Measurements from ENCODE around the gene BACE1-AS.

BACE1-AS gene

GRCh38 chr11:117251506-117251905 is 39.6 kb upstream of the BACE1-AS start:
- H3K9me2 ChIP-seq (replicated peaks; ENCODE audit: low read depth, low read length): no peaks in the 10 kb centered on the region
- no peaks in the 10 kb centered on the region for H3F3A ChIP-seq (ENCODE audit: low read depth)
- H2AFZ ChIP-seq (ENCODE audit: low read length): no peak overlapping the region
- no peak overlapping the region for H3K4me2 ChIP-seq (ENCODE audit: low read depth, low read length, poor library complexity, severe bottlenecking)
- no peak overlapping the region for H3K9ac ChIP-seq (ENCODE audit: low read depth, low read length, poor library complexity, severe bottlenecking)
- H3K79me2 ChIP-seq (ENCODE audit: insufficient read depth, low read length): no peaks in the 10 kb centered on the region
- H3K9me3 ChIP-seq (ENCODE audit: insufficient read depth, low read depth, low read length): no peaks in the 10 kb centered on the region
- no peaks in the 10 kb centered on the region for H4K20me1 ChIP-seq (ENCODE audit: insufficient read depth, low read length, poor library complexity, severe bottlenecking)
- H3K36me3 ChIP-seq (ENCODE audit: insufficient read depth, low read length): peaks cover 7% of the 10 kb centered on the region; the same call in 1 of the 2 replicates
- no peaks in the 10 kb centered on the region for H3K4me1 ChIP-seq (ENCODE audit: insufficient read depth, low read length, poor library complexity, severe bottlenecking)
- TF ChIP-seq EZH2phosphoT487 (IDR thresholded peaks at IDR 0.05; ENCODE audit: borderline replicate concordance): no peak
- TF ChIP-seq CTCF (conservative IDR thresholded peaks at IDR 0.05; ENCODE audit: low read length): no peak
- no peaks in the 10 kb centered on the region for H3K27me3 ChIP-seq (ENCODE audit: insufficient read depth, low read length, poor library complexity, severe bottlenecking)
- H3K4me3 ChIP-seq (ENCODE audit: low read length, poor library complexity, severe bottlenecking): no peak overlapping the region

- no peaks in the 10 kb centered on the region for H3K4me1 ChIP-seq (ENCODE audit: insufficient read depth, low read length, poor library complexity, severe bottlenecking)
These were observed 35.2 kb upstream of the BACE1-AS start for GRCh38 chr11:117255966-117256365.

GRCh38 chr11:117256573-117256972 is 34.6 kb upstream of the BACE1-AS start:
- TF ChIP-seq CTCF (conservative IDR thresholded peaks at IDR 0.05; ENCODE audit: low read length) (no peak), EZH2phosphoT487 (IDR thresholded peaks at IDR 0.05; ENCODE audit: borderline replicate concordance) (no peak)

More at GRCh38 chr11:117255966-117256365, 35.2 kb upstream of the BACE1-AS start:
- H3K4me3 ChIP-seq (ENCODE audit: low read length, poor library complexity, severe bottlenecking): no peak overlapping the region
- no peaks in the 10 kb centered on the region for H3K27me3 ChIP-seq (ENCODE audit: insufficient read depth, low read length, poor library complexity, severe bottlenecking)
- H4K20me1 ChIP-seq (ENCODE audit: insufficient read depth, low read length, poor library complexity, severe bottlenecking): no peaks in the 10 kb centered on the region
- no peaks in the 10 kb centered on the region for H3K9me2 ChIP-seq (replicated peaks; ENCODE audit: low read depth, low read length)
- H3F3A ChIP-seq (ENCODE audit: low read depth): no peaks in the 10 kb centered on the region
- no peak overlapping the region for H3K9ac ChIP-seq (ENCODE audit: low read depth, low read length, poor library complexity, severe bottlenecking)
- H3K9me3 ChIP-seq (ENCODE audit: insufficient read depth, low read depth, low read length): no peaks in the 10 kb centered on the region
- H3K4me2 ChIP-seq (ENCODE audit: low read depth, low read length, poor library complexity, severe bottlenecking): no peak overlapping the region
- H2AFZ ChIP-seq (ENCODE audit: low read length): no peak overlapping the region
- no peaks in the 10 kb centered on the region for H3K79me2 ChIP-seq (ENCODE audit: insufficient read depth, low read length)
- TF ChIP-seq CTCF (conservative IDR thresholded peaks at IDR 0.05; ENCODE audit: low read length) (no peak), EZH2phosphoT487 (IDR thresholded peaks at IDR 0.05; ENCODE audit: borderline replicate concordance) (no peak)
- H3K36me3 ChIP-seq (ENCODE audit: insufficient read depth, low read length): no peaks in the 10 kb centered on the region; the same call in none of the 2 replicates

More at GRCh38 chr11:117256573-117256972, 34.6 kb upstream of the BACE1-AS start:
- no peaks in the 10 kb centered on the region for H3K79me2 ChIP-seq (ENCODE audit: insufficient read depth, low read length)
- no peaks in the 10 kb centered on the region for H3K9me2 ChIP-seq (replicated peaks; ENCODE audit: low read depth, low read length)
- no peaks in the 10 kb centered on the region for H3K27me3 ChIP-seq (ENCODE audit: insufficient read depth, low read length, poor library complexity, severe bottlenecking)
- H3F3A ChIP-seq (ENCODE audit: low read depth): no peaks in the 10 kb centered on the region
- no peak overlapping the region for H3K4me3 ChIP-seq (ENCODE audit: low read length, poor library complexity, severe bottlenecking)
- no peaks in the 10 kb centered on the region for H3K4me1 ChIP-seq (ENCODE audit: insufficient read depth, low read length, poor library complexity, severe bottlenecking)
- no peak overlapping the region for H3K9ac ChIP-seq (ENCODE audit: low read depth, low read length, poor library complexity, severe bottlenecking)
- no peaks in the 10 kb centered on the region for H4K20me1 ChIP-seq (ENCODE audit: insufficient read depth, low read length, poor library complexity, severe bottlenecking)
- H3K9me3 ChIP-seq (ENCODE audit: insufficient read depth, low read depth, low read length): no peaks in the 10 kb centered on the region
- no peaks in the 10 kb centered on the region; the same call in none of the 2 replicates for H3K36me3 ChIP-seq (ENCODE audit: insufficient read depth, low read length)
- no peak overlapping the region for H3K4me2 ChIP-seq (ENCODE audit: low read depth, low read length, poor library complexity, severe bottlenecking)
- H2AFZ ChIP-seq (ENCODE audit: low read length): no peak overlapping the region
